ENCODE results near the gene MAOA. TPM values are rescaled to one million over a fixed set of nuclear protein-coding genes. Genes with fewer than 3 reads are reported as not detected.

Gene MAOA
- 68.0 and 140 TPM in 2 replicates for total RNA-seq

GRCh38 chrX:43656005-43656494 lies at the start of gene MAOA:
Gene MAOA (plus strand): TSS chrX:43656299. CDS start chrX:43656342, 43 bp downstream.

Other genes starting within 250 kb of the MAOA start
- gene MAOB, start 226.2 kb downstream of the MAOA start, total RNA-seq, result 2.5 TPM in 1 of 2 replicates, not detected in the other